OCI-M1 (cell line): ENCODE results near the gene ROBO1.
"Not testable (repeated sequence)": the region's sequence is repeated elsewhere in the genome, so short reads cannot be mapped to it uniquely, and the experiment has no call there.

Experiments
- DNase-seq: peaks from one replicate; lab custom pipeline; 2025; lab: John Stamatoyannopoulos, UW

The ROBO1 gene

GRCh38 chr3:79310016-79310415 lies 457.8 kb downstream of the ROBO1 start:
- no peak for DNase-seq

- DNase-seq = no peak
These were observed 460.7 kb downstream of the ROBO1 start for GRCh38 chr3:79306934-79307570.

- DNase-seq = not testable (repeated sequence)
These were observed 467.7 kb downstream of the ROBO1 start for GRCh38 chr3:79299949-79300635.

- DNase-seq = peak; percentile 9
These were observed 470.4 kb downstream of the ROBO1 start for GRCh38 chr3:79297245-79297960.

- no peak for DNase-seq
These were observed 480.9 kb downstream of the ROBO1 start for GRCh38 chr3:79286882-79287281.

- DNase-seq = no peak
These were observed 481.9 kb downstream of the ROBO1 start for GRCh38 chr3:79285871-79286270.

GRCh38 chr3:79285380-79285779 lies 482.4 kb downstream of the ROBO1 start:
- no peak for DNase-seq

GRCh38 chr3:79284781-79285180 lies 483.0 kb downstream of the ROBO1 start:
- DNase-seq = no peak

GRCh38 chr3:79278681-79279080 lies 489.1 kb downstream of the ROBO1 start:
- DNase-seq = no peak

GRCh38 chr3:79268422-79268821 lies 499.4 kb downstream of the ROBO1 start:
- DNase-seq = peak; percentile 2

- DNase-seq = no peak
These were observed 502.9 kb downstream of the ROBO1 start for GRCh38 chr3:79264892-79265291.

GRCh38 chr3:79263423-79263822 lies 504.4 kb downstream of the ROBO1 start:
- no peak for DNase-seq

- DNase-seq = no peak
These were observed 509.3 kb downstream of the ROBO1 start for GRCh38 chr3:79258479-79258878.

- no peak for DNase-seq
These were observed 510.0 kb downstream of the ROBO1 start for GRCh38 chr3:79257791-79258190.

GRCh38 chr3:79255702-79256101 lies 512.1 kb downstream of the ROBO1 start:
- no peak for DNase-seq

GRCh38 chr3:79255292-79255691 lies 512.5 kb downstream of the ROBO1 start:
- DNase-seq = no peak

GRCh38 chr3:79253704-79254103 lies 514.1 kb downstream of the ROBO1 start:
- DNase-seq = peak; percentile 43

- DNase-seq = no peak
These were observed 514.5 kb downstream of the ROBO1 start for GRCh38 chr3:79253271-79253670.

- DNase-seq = no peak
These were observed 517.1 kb downstream of the ROBO1 start for GRCh38 chr3:79250746-79251145.

GRCh38 chr3:79249701-79250100 lies 518.1 kb downstream of the ROBO1 start:
- DNase-seq = no peak

GRCh38 chr3:79247725-79248043 lies 520.1 kb downstream of the ROBO1 start:
- DNase-seq = no peak

- no peak for DNase-seq
These were observed 520.7 kb downstream of the ROBO1 start for GRCh38 chr3:79246875-79247724.
